ENCODE results near the gene HLCS. TPM values are rescaled to one million over a fixed set of nuclear protein-coding genes. Genes with fewer than 3 reads are reported as not detected.

HLCS gene
- total and polyA plus RNA-seq, 2 donors from 2014 or later, result 4.5 to 29.6 TPM

DNA sequence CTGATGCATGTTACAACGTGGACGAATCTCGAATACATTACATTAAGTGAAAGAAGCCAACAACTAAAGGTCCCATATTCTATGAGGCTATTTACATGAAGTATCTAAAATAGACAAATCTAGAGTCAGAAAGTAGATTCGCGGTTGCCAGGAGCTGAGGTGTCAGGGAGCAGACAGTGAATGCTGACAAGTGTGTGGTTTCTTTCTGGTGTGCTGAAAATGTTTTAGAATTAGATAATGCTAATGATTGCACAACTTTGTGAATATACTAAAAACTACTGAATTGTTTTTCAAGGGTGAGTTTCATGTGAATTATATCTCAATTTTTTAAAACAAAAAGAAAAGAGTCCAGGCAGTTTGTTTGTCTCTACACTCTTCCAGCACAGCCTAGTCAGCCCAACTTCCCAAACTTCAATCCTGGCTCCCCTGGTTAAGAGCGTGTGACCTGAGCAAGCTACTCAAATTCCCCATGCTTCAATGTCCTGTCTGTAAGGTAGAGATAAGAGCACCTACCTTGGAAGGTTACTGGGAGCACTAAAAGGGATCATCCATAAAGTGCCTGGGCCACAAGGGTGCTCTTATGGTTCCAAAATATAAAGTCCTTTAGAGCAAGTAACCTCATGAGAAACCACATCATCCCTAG lies 20.9 kb downstream of the HLCS start:
- Histone ChIP-seq H3K9me3 (ENCODE audit: control insufficient read depth in 2 of 3, insufficient read depth in 1 of 3, low read length in 3 of 3) (peaks cover 0 to 6% (median 0%) of the 10 kb centered on the region in 3 donors), H3K4me3 (ENCODE audit: low read length in 3 of 3) (no peak overlapping the region), H3K9ac (ENCODE audit: low read length in 3 of 3) (no peak overlapping the region), H3K4me1 (ENCODE audit: control insufficient read depth in 2 of 3, insufficient read depth in 2 of 3, low read depth in 1 of 3, low read length in 3 of 3) (no peaks in the 10 kb centered on the region), H3K27ac (ENCODE audit: low read depth in 2 of 2, low read length in 2 of 2) (no peak overlapping the region), H3K27me3 (ENCODE audit: control insufficient read depth, insufficient read depth, low read length) (no peaks in the 10 kb centered on the region), H3K36me3 (ENCODE audit: control insufficient read depth in 2 of 3, insufficient read depth in 3 of 3, low read length in 3 of 3) (peaks cover 0 to 2% (median 0%) of the 10 kb centered on the region in 3 donors)
- DNase-seq (no peak), FAIRE-seq (no peak)
- TF ChIP-seq, protein P1, sequence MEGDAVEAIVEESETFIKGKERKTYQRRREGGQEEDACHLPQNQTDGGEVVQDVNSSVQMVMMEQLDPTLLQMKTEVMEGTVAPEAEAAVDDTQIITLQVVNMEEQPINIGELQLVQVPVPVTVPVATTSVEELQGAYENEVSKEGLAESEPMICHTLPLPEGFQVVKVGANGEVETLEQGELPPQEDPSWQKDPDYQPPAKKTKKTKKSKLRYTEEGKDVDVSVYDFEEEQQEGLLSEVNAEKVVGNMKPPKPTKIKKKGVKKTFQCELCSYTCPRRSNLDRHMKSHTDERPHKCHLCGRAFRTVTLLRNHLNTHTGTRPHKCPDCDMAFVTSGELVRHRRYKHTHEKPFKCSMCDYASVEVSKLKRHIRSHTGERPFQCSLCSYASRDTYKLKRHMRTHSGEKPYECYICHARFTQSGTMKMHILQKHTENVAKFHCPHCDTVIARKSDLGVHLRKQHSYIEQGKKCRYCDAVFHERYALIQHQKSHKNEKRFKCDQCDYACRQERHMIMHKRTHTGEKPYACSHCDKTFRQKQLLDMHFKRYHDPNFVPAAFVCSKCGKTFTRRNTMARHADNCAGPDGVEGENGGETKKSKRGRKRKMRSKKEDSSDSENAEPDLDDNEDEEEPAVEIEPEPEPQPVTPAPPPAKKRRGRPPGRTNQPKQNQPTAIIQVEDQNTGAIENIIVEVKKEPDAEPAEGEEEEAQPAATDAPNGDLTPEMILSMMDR (IDR thresholded peaks at IDR 0.05; ENCODE audit: borderline replicate concordance, extremely low read depth, insufficient read depth), result no peak
- intact Hi-C loops (cut with DNase I), result no loop called here

DNA sequence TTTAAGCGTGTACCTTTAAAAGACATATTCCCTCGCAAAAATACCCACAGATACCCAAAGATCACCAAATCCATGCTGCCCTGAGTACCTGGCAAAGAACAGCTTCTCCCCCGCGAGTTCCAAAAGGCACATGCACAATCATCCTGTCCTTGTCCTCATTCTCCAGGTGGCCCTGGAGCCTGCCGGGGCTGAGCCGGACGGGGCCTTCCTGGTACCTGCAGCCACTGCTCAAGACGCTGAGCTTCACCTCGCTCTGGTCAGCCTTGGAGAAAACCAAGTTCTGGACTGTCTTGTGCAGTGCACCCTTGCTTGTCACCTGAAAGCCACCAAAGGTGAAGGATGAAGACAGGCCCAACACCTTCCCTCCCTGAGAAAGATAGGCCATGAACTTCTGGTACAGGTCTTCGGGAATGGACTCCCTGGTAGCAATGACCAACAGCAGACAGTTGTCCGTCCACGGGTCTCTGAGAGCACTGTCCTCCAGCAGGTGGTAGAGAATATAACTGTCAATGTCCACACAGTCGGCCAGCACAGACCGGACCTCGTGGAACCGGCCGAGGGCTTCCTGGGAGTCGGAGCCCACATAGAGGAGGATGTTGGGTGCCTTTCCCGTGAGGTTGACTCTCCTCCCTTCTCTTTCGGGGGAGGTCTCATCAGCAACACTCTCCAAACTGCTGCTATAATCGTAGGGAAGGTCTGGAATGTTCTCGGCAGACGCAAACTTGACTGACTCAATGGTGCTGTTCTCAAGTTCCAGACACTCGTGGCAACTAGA lies 29.9 kb downstream of the HLCS start:
- intact Hi-C loops (cut with DNase I), result no loop called here
- DNase-seq (no peak), FAIRE-seq (no peak)
- H3K36me3 ChIP-seq (ENCODE audit: control insufficient read depth in 2 of 3, insufficient read depth in 3 of 3, low read length in 3 of 3), result peaks cover 0 to 8% (median 5%) of the 10 kb centered on the region in 3 donors
- H3K9me3 ChIP-seq (ENCODE audit: control insufficient read depth in 2 of 3, insufficient read depth in 1 of 3, low read length in 3 of 3), result no peaks in the 10 kb centered on the region
- H3K4me1 ChIP-seq (ENCODE audit: control insufficient read depth in 2 of 3, insufficient read depth in 2 of 3, low read depth in 1 of 3, low read length in 3 of 3), result peaks cover 0 to 6% (median 2%) of the 10 kb centered on the region in 3 donors
- TF ChIP-seq, protein P1 (IDR thresholded peaks at IDR 0.05; ENCODE audit: borderline replicate concordance, extremely low read depth, insufficient read depth), result no peak
- no peak overlapping the region for H3K27ac ChIP-seq (ENCODE audit: low read depth in 2 of 2, low read length in 2 of 2)
- no peak overlapping the region for H3K4me3 ChIP-seq (ENCODE audit: low read length in 3 of 3)
- no peak overlapping the region for H3K9ac ChIP-seq (ENCODE audit: low read length in 3 of 3)
- no peaks in the 10 kb centered on the region for H3K27me3 ChIP-seq (ENCODE audit: control insufficient read depth, insufficient read depth, low read length)

DNA sequence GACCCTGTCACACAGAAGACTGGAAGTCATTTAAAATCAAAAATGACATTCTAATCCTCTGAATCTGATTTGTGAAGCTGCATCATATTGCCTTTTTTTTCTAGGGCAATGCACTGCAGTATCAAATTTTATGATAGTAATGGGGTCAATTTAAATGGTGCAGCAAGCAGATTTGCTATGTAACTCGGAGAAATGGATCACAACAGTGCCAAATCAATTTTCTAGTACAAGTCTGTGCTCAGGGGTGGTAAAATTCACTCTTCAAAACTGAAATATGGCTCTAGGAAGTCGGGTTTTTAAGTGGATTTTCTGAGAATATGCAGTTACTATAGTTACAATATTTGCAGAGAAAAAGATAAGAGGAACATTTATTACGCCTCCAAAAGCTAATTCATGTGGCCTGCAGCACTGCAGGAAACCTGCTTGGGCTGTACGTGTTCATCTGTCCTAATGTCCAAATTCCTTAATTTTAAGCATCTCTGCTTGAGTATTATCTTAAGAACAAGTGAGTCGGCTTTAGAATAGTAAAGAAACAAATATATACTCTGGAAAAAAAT lies 31.5 kb downstream of the HLCS start:
- H3K27me3 ChIP-seq (ENCODE audit: control insufficient read depth, insufficient read depth, low read length), result no peaks in the 10 kb centered on the region
- H3K4me1 ChIP-seq (ENCODE audit: control insufficient read depth in 2 of 3, insufficient read depth in 2 of 3, low read depth in 1 of 3, low read length in 3 of 3), result peaks cover 0 to 6% (median 2%) of the 10 kb centered on the region in 3 donors
- no peaks in the 10 kb centered on the region for H3K9me3 ChIP-seq (ENCODE audit: control insufficient read depth in 2 of 3, insufficient read depth in 1 of 3, low read length in 3 of 3)
- H3K4me3 ChIP-seq (ENCODE audit: low read length in 3 of 3), result no peak overlapping the region
- TF ChIP-seq, protein P1 (IDR thresholded peaks at IDR 0.05; ENCODE audit: borderline replicate concordance, extremely low read depth, insufficient read depth), result no peak
- no peak overlapping the region for H3K27ac ChIP-seq (ENCODE audit: low read depth in 2 of 2, low read length in 2 of 2)
- no peak overlapping the region for H3K9ac ChIP-seq (ENCODE audit: low read length in 3 of 3)
- peaks cover 0 to 8% (median 5%) of the 10 kb centered on the region in 3 donors for H3K36me3 ChIP-seq (ENCODE audit: control insufficient read depth in 2 of 3, insufficient read depth in 3 of 3, low read length in 3 of 3)
- intact Hi-C loops (cut with DNase I), result no loop called here
- FAIRE-seq (no peak), DNase-seq (no peak)
